K562 (cell line): ENCODE measurements around the gene CEP131. TPM values are rescaled to one million over a fixed set of nuclear protein-coding genes. Genes with fewer than 3 reads are reported as not detected.

ENCODE experiments used
- ATAC-seq: fragments of 200-7000 bp; cut with Tn5 transposase; 3 replicates; pipeline ENCODE4 v1.9.1; 2020; ENCODE audit warnings: moderate library complexity
- BruUV-seq: library from RNA; stranded (reverse); fragments of 400-500 nt; replicated peaks from 2 replicates; lab custom pipeline; 2021; lab: Mats Ljungman, UMichigan
- CTCF ChIA-PET: fragments of 300-600 bp; formaldehyde crosslinking; extraction: SDS; loops from one replicate; lab custom pipeline; 2021; ENCODE audit warnings: low intra/inter-chr PET ratio; lab: Yijun Ruan, JAX
- POLR2A ChIA-PET: fragments of 300-600, 350-650 bp; sonication (Branson Sonifier 250); formaldehyde crosslinking; extraction: SDS; loops from one replicate; lab custom pipeline; 2021; ENCODE audit warnings: antibody characterized with exemption, inconsistent platforms; lab: Yijun Ruan, JAX
- DNase-seq, 4 experiments: peaks; one replicate each; pipeline versions ENCODE4 v3.0.0 to v3.0.0-alpha.2; 2011 to 2018; ENCODE audit warnings: low spot score in 3 of 4, mixed read lengths in 3 of 4; ENCODE audit errors: extremely low read depth in 1 of 4
- FAIRE-seq: peaks from 2 replicates; lab custom pipeline; 2011; peaks lifted over from hg19 to GRCh38; lab: Jason Lieb, UNC
- H2AFZ ChIP-seq: 2 replicates; pipeline ENCODE4 v1.6.0; 2011; ENCODE audit warnings: low read depth, low read length, control low read depth, inconsistent platforms
- H3K27ac ChIP-seq: fragments of 200-600 bp; 3 replicates; pipeline ENCODE4 v1.8.0; 2011; ENCODE audit warnings: low read depth, mild to moderate bottlenecking, control low read depth, inconsistent platforms, low read length, moderate library complexity, mixed read lengths; ENCODE audit errors: extremely low read depth
- H3K27me3 ChIP-seq, 2 experiments: fragments of 300-600 bp in 1 of 2; 2 replicates in 1 of 2; 3 replicates in 1 of 2; pipeline versions ENCODE4 v1.6.0 to v1.8.0; 2011; ENCODE audit warnings: inconsistent platforms in 2 of 2, low read length in 2 of 2, mild to moderate bottlenecking in 1 of 2, mixed read lengths in 1 of 2, moderate library complexity in 1 of 2; ENCODE audit not compliant: control insufficient read depth in 2 of 2, insufficient read depth in 2 of 2
- H3K36me3 ChIP-seq: fragments of 300-600 bp; 3 replicates; pipeline ENCODE4 v1.8.0; 2011; ENCODE audit warnings: mild to moderate bottlenecking, low read length, inconsistent platforms; ENCODE audit not compliant: control insufficient read depth, insufficient read depth
- H3K4me1 ChIP-seq, 2 experiments: fragments of 200-600 bp in 1 of 2; replicated peaks in 1 of 2; 2 replicates in 1 of 2; 3 replicates in 1 of 2; pipeline versions ENCODE4 v1.5.1 to v1.8.0; 2011; ENCODE audit warnings: inconsistent platforms in 2 of 2, low read length in 2 of 2, mild to moderate bottlenecking in 1 of 2, mixed read lengths in 1 of 2, moderate library complexity in 1 of 2; ENCODE audit not compliant: control insufficient read depth in 2 of 2, insufficient read depth in 2 of 2
- H3K4me2 ChIP-seq: 2 replicates; pipeline ENCODE4 v1.6.1; 2011; ENCODE audit warnings: low read length, control low read depth, inconsistent platforms, mixed read lengths; ENCODE audit not compliant: insufficient read depth
- H3K4me3 ChIP-seq: fragments of 200-600 bp; sonication (generic), shearing (Covaris generic); 2 replicates; pipeline ENCODE4 v1.5.1; 2016; ENCODE audit warnings: control low read depth, inconsistent platforms
- H3K79me2 ChIP-seq: fragments of 200-600 bp; 3 replicates; pipeline ENCODE4 v1.8.0; 2011; ENCODE audit warnings: low read length, inconsistent platforms; ENCODE audit not compliant: control insufficient read depth, insufficient read depth
- H3K9ac ChIP-seq, 2 experiments: 2 replicates each; pipeline versions ENCODE4 v1.6.0 to v1.6.1; 2011; ENCODE audit warnings: low read depth in 2 of 2, low read length in 2 of 2, control low read depth in 1 of 2, inconsistent platforms in 1 of 2, mild to moderate bottlenecking in 1 of 2, mixed read lengths in 1 of 2; ENCODE audit not compliant: insufficient read depth in 1 of 2
- H3K9me1 ChIP-seq: one replicate; pipeline ENCODE4 v1.6.0; 2011; ENCODE audit warnings: inconsistent platforms, mild to moderate bottlenecking, low read length, moderate library complexity; ENCODE audit not compliant: control insufficient read depth, insufficient read depth
- H3K9me3 ChIP-seq: replicated peaks from 2 replicates; pipeline ENCODE4 v1.5.1; 2011; ENCODE audit warnings: low read depth, low read length, inconsistent platforms; ENCODE audit not compliant: control insufficient read depth, insufficient read depth
- H4K20me1 ChIP-seq: replicated peaks from 2 replicates; pipeline ENCODE4 v1.6.1; 2011; ENCODE audit warnings: low read length, inconsistent platforms, mixed read lengths; ENCODE audit not compliant: control insufficient read depth, insufficient read depth
- CEBPB ChIP-seq: fragments of 450-650 bp; IDR thresholded peaks from 2 replicates; pipeline ENCODE4 v1.6.1; 2016; ENCODE audit warnings: missing genetic modification characterization, missing compliant biosample characterization
- CEBPG ChIP-seq, 3 experiments: fragments of 200-800 bp in 1 of 3; sonication (Bioruptor generic) in 1 of 3; sonication (generic) in 1 of 3; formaldehyde crosslinking in 1 of 3; IDR thresholded peaks in 2 of 3; conservative IDR thresholded peaks in 1 of 3; 2 replicates each; pipeline versions ENCODE4 v1.6.1 to v1.8.0; 2016 to 2022; ENCODE audit warnings: missing compliant biosample characterization in 2 of 3, missing genetic modification characterization in 2 of 3, mild to moderate bottlenecking in 1 of 3, missing genetic modification reagents in 1 of 3
- ELF4 ChIP-seq: fragments of 450-650 bp; formaldehyde crosslinking; IDR thresholded peaks from 2 replicates; pipeline ENCODE4 v1.4.0; 2022; ENCODE audit warnings: missing genetic modification characterization
- ZBTB33 ChIP-seq: sonication (generic); formaldehyde crosslinking; IDR thresholded peaks from 2 replicates; pipeline ENCODE4 v1.8.1; 2023; ENCODE audit warnings: mild to moderate bottlenecking, missing genetic modification reagents
- ZNF408 ChIP-seq: fragments of 250-450 bp; sonication (Bioruptor Pico); IDR thresholded peaks from 2 replicates; pipeline ENCODE4 v1.4.0; 2020; ENCODE audit warnings: low read depth, mild to moderate bottlenecking, moderate library complexity
- WGBS: fragments of 100-300 bp; shearing (Covaris generic); methylation state at CpG from one replicate; pipeline ENCODE4 v1.1.6; 2016; ENCODE audit warnings: low coverage, mixed read lengths; ENCODE audit not compliant: insufficient coverage; ENCODE audit errors: missing lambda C conversion rate; 5-methylcytosine and 5-hydroxymethylcytosine counted together
- in situ Hi-C: fragments of 300-500 bp; cut with MboI; formaldehyde crosslinking; loops from 4 replicates; pipeline ENCODE4 v1.15.0; 2018; ENCODE audit warnings: inconsistent platforms, mixed read lengths
- intact Hi-C: fragments of 100-400 bp; cut with micrococcal nuclease; formaldehyde crosslinking; loops from 2 replicates; pipeline ENCODE4 v1.14.2; 2022
- polyA plus RNA-seq, 8 experiments: library from polyadenylated mRNA; depleted of rRNA in 4 of 8; stranded (reverse) in 5 of 8; unstranded in 3 of 8; fragments of >200 nt; fragmentation: Nextera tagmentation in 2 of 8; fragmentation: Illumina TruSeq in 1 of 8; extraction: Ambion mirVana in 2 of 8; extraction: Trizol in 1 of 8; gene quantifications; 2 replicates each; pipeline versions ENCODE4 v1.2.1 to v1.2.3, GENCODE V29; 2011 to 2014; ENCODE audit warnings: inconsistent platforms in 1 of 8, missing spikeins in 1 of 8
- total RNA-seq, 7 experiments: library from RNA; depleted of rRNA in 6 of 7; stranded (reverse); fragments of >200 nt in 6 of 7; fragmentation: Illumina TruSeq in 2 of 7; extraction: Trizol in 2 of 7; gene quantifications; 2 replicates each; pipeline versions ENCODE4 v1.2.1 to v1.2.3, GENCODE V29; 2011 to 2021; ENCODE audit warnings: low replicate concordance in 1 of 7

Gene CEP131
- total and polyA plus RNA-seq, 9 of the 15 experiments (the other 6 are each of a cell fraction or from before 2014, with no cell fraction given), result 0.24 to 21.2 (median 2.3) TPM

GRCh38 chr17:81237591-81238489 is 15.1 kb upstream of the CEP131 start:
- in situ Hi-C loops (loop anchor here (25.0 kb wide), 1 partner anchor 101 kb away; no protein-coding TSS in a partner anchor), intact Hi-C loops (loop anchor here (10.0 kb wide), 1 partner anchor 223 kb away; no protein-coding TSS in a partner anchor)
- Histone ChIP-seq H3K9me3 (no peaks in the 10 kb centered on the region), H3K36me3 (peaks cover 22% of the 10 kb centered on the region; the same call in 1 of the 3 replicates), H3K4me3 (peak overlapping the region; percentile 82), H3K4me2 (peak overlapping the region; percentile 89), H2AFZ (peak overlapping the region; percentile 86), H3K27ac (peak overlapping the region; percentile 54; the same call in 2 of the 3 replicates), H3K4me1 (peaks cover 29 to 92% of the 10 kb centered on the region in 2 experiments), H3K27me3 (no peaks in the 10 kb centered on the region), H4K20me1 (peaks cover 38% of the 10 kb centered on the region), H3K9ac (peak overlapping the region; percentile 73 to 99), H3K79me2 (peaks cover 34% of the 10 kb centered on the region), H3K9me1 (peaks cover 9% of the 10 kb centered on the region)
- DNase-seq (no peak), FAIRE-seq (no peak), ATAC-seq (no peak)
- BruUV-seq, result TSS peak; percentile 62
- 0 out of 2 replicates have a peak, but pooled peaks have one; percentile 16 for TF ChIP-seq CEBPG (CRISPR knock-in tag; IDR thresholded peaks at IDR 0.05)
- TF ChIP-seq CEBPG (tag; conservative IDR thresholded peaks at IDR 0.05 in 1 of 2, IDR thresholded peaks at IDR 0.05 in 1 of 2), result no peak
- no peak for TF ChIP-seq ELF4 (CRISPR knock-in tag)
- TF ChIP-seq ZNF408, result no peak
- TF ChIP-seq CEBPB (tag), result 0 out of 2 replicates have a peak, but pooled peaks have one; percentile 31
- TF ChIP-seq ZBTB33 (CRISPR knock-in tag), result peak; percentile 65; the same call in 1 of the 2 replicates
- ChIA-PET POLR2A (interaction anchor here (0.7 to 1.5 kb wide), 8 partner anchors 8 to 940 kb away, joined by 3 to 6 read pairs (median 4); no protein-coding TSS in a partner anchor), CTCF (no interaction called here)
- WGBS, result 46% methylated on average over 33 of the region's 36 CpGs
